BJ (cell line): Measurements from ENCODE around the gene PDE4D. TPM values are rescaled to one million over a fixed set of nuclear protein-coding genes. Genes with fewer than 3 reads are reported as not detected.

ENCODE experiments used
- CTCF ChIA-PET: fragments of 350-600 bp; formaldehyde crosslinking; extraction: SDS; loops from one replicate; lab custom pipeline; 2021; ENCODE audit warnings: antibody characterized with exemption, inconsistent platforms; lab: Yijun Ruan, JAX
- POLR2A ChIA-PET: fragments of 300-600 bp; sonication (Branson Sonifier 250); formaldehyde crosslinking; extraction: SDS; loops from one replicate; lab custom pipeline; 2021; ENCODE audit warnings: antibody characterized with exemption; lab: Charles Lee
- DNase-seq: peaks from one replicate; pipeline ENCODE4 v3.0.0-alpha.2; 2011; ENCODE audit warnings: low read depth
- H3K27me3 ChIP-seq: 2 replicates; pipeline ENCODE4 v1.6.0; 2011; ENCODE audit warnings: low read length; ENCODE audit not compliant: control insufficient read depth, insufficient read depth
- H3K36me3 ChIP-seq: 2 replicates; pipeline ENCODE4 v1.5.1; 2011; ENCODE audit warnings: low read length; ENCODE audit not compliant: control insufficient read depth, insufficient read depth
- H3K4me3 ChIP-seq: 2 replicates; pipeline ENCODE4 v1.5.1; 2011; ENCODE audit warnings: low read depth, mild to moderate bottlenecking, control low read depth, low read length
- CTCF ChIP-seq: IDR thresholded peaks from 2 replicates; pipeline ENCODE4 v1.5.1; 2011; ENCODE audit warnings: low read depth, mild to moderate bottlenecking, control low read depth, inconsistent platforms, low read length, moderate library complexity; ENCODE audit not compliant: insufficient read depth
- polyA plus RNA-seq: library from polyadenylated mRNA; depleted of rRNA; stranded (reverse); fragments of >200 nt; gene quantifications from 2 replicates; pipeline ENCODE4 v1.2.3, GENCODE V29; 2011

PDE4D gene
- polyA plus RNA-seq, 1 experiment: 2.8 TPM

GRCh38 chr5:59731809-59732208 is 161.7 kb downstream of the PDE4D start:
- H3K27me3 ChIP-seq: no peaks in the 10 kb centered on the region
- POLR2A ChIA-PET: no interaction called here
- CTCF ChIA-PET: interaction anchor here (0.6 kb wide), 1 partner anchor 22 kb away, joined by 3 read pairs; no protein-coding TSS in a partner anchor
- no peak for TF ChIP-seq CTCF
- DNase-seq: no peak
- H3K36me3 ChIP-seq: no peaks in the 10 kb centered on the region
- no peak overlapping the region for H3K4me3 ChIP-seq

GRCh38 chr5:59729820-59730219 is 163.7 kb downstream of the PDE4D start:
- POLR2A ChIA-PET: no interaction called here

GRCh38 chr5:59729357-59729756 is 164.2 kb downstream of the PDE4D start:
- no peaks in the 10 kb centered on the region for H3K27me3 ChIP-seq
- no peak overlapping the region for H3K4me3 ChIP-seq
- TF ChIP-seq CTCF: no peak
- H3K36me3 ChIP-seq: no peaks in the 10 kb centered on the region
- no peak for DNase-seq
- ChIA-PET CTCF (interaction anchor here (0.8 to 1.4 kb wide), 2 partner anchors 15 to 82 kb away, joined by 3 read pairs; no protein-coding TSS in a partner anchor), POLR2A (no interaction called here)

More at GRCh38 chr5:59729820-59730219, 163.7 kb downstream of the PDE4D start:
- no peak for DNase-seq
- Histone ChIP-seq H3K36me3 (no peaks in the 10 kb centered on the region), H3K27me3 (no peaks in the 10 kb centered on the region), H3K4me3 (no peak overlapping the region)
- no peak for TF ChIP-seq CTCF
- CTCF ChIA-PET: interaction anchor here (0.8 kb wide), 1 partner anchor 81 kb away, joined by 3 read pairs; no protein-coding TSS in a partner anchor

GRCh38 chr5:59728356-59728755 is 165.2 kb downstream of the PDE4D start:
- TF ChIP-seq CTCF: no peak
- H3K27me3 ChIP-seq: no peaks in the 10 kb centered on the region
- no peak overlapping the region for H3K4me3 ChIP-seq
- POLR2A ChIA-PET: no interaction called here
- no peak for DNase-seq
- CTCF ChIA-PET: interaction anchor here (1.4 kb wide), 1 partner anchor 14 kb away, joined by 3 read pairs; no protein-coding TSS in a partner anchor
- H3K36me3 ChIP-seq: no peaks in the 10 kb centered on the region

- Histone ChIP-seq H3K36me3 (no peaks in the 10 kb centered on the region), H3K27me3 (no peaks in the 10 kb centered on the region), H3K4me3 (no peak overlapping the region)
- no peak for DNase-seq
- CTCF ChIA-PET: interaction anchor here (0.6 kb wide), 1 partner anchor 450 kb away, joined by 3 read pairs; no protein-coding TSS in a partner anchor
- POLR2A ChIA-PET: no interaction called here
- TF ChIP-seq CTCF: no peak
Measured at GRCh38 chr5:59727186-59727585, 166.3 kb downstream of the PDE4D start.
